Measurements from ENCODE around the gene WFIKKN1. TPM values are rescaled to one million over a fixed set of nuclear protein-coding genes. Genes with fewer than 3 reads are reported as not detected.

WFIKKN1 gene
- total RNA-seq, 2 donors from 2014 or later = 0.80 to 1.1 TPM

DNA sequence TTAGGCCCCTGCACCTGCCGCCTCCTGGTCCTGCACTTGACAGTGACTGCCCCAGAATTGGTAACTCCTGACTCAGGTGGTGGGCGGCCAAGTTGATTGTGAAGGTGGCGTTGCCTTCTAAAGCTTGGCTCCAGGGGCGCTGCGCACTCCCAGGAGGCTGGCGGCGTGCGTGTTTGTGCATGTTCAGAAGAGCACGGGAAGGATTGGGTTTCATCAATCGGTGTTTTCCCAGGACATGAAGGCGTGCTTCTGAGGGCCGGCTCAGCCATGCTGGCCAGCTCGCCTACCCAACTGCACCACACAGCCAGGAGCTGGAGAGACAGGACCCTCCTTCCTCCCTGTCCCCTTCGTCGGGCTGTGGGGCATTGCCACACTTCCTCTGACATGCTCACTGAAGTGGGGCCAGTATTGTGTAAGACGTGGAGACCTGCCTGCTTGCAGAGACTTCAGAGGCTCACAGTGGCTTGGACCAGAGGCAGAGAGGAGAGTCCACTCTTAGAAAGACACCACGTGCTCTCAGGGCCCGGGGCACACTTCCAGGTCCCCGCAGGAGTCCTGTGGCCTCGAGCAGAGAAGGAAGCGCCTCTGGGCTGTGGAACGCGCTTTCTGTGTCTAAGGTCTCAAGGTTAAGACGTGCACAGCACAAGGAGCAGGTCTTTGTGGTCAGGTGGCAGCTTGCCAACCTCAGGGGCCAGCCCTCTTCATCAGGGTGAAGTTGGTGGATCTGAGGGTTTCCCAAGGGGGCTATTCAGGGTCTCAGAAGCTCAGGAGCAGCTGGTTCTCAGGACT, 38.1 kb upstream of the WFIKKN1 start:
- Histone ChIP-seq H3K4me1 (peaks cover 25% of the 10 kb centered on the region), H3K36me3 (no peaks in the 10 kb centered on the region)

DNA sequence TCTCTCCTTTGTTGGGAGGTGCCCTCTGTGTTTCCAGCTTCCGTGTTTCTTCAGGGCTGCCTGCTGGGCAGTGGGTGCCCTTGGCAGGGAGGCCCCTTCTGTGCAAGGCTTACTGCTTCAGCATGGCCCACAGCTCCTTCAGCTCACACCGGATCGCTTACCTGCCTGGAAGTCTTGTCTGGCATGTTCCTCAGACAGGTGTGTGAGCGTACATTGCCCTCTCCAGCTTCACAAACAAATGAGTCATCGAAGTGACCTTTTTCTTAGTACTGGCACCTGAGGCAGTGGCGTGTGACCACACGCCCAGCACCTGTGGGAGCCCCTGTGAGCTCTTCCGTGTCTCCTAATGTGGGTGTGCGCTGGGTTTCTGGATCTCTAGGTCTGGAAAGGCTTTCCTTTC, 37.4 kb upstream of the WFIKKN1 start:
- TF ChIP-seq, protein P1, sequence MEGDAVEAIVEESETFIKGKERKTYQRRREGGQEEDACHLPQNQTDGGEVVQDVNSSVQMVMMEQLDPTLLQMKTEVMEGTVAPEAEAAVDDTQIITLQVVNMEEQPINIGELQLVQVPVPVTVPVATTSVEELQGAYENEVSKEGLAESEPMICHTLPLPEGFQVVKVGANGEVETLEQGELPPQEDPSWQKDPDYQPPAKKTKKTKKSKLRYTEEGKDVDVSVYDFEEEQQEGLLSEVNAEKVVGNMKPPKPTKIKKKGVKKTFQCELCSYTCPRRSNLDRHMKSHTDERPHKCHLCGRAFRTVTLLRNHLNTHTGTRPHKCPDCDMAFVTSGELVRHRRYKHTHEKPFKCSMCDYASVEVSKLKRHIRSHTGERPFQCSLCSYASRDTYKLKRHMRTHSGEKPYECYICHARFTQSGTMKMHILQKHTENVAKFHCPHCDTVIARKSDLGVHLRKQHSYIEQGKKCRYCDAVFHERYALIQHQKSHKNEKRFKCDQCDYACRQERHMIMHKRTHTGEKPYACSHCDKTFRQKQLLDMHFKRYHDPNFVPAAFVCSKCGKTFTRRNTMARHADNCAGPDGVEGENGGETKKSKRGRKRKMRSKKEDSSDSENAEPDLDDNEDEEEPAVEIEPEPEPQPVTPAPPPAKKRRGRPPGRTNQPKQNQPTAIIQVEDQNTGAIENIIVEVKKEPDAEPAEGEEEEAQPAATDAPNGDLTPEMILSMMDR (IDR thresholded peaks at IDR 0.05) = no peak
- H3K36me3 ChIP-seq = no peaks in the 10 kb centered on the region
- peak overlapping the region; percentile 51 to 69 for H3K9ac ChIP-seq (ENCODE audit: low read depth in 2 of 2, low read length in 2 of 2)
- no peaks in the 10 kb centered on the region for H3K9me3 ChIP-seq
- peak; percentile 80 for DNase-seq
- peaks cover 25% of the 10 kb centered on the region for H3K4me1 ChIP-seq
- H3K27ac ChIP-seq = peak overlapping the region; percentile 96
- H3K4me3 ChIP-seq = no peak overlapping the region
- intact Hi-C loops (cut with DNase I) = no loop called here
- H3K27me3 ChIP-seq = no peaks in the 10 kb centered on the region

More for the DNA sequence above, 38.1 kb upstream of the WFIKKN1 start:
- H3K27me3 ChIP-seq = no peaks in the 10 kb centered on the region
- H3K27ac ChIP-seq = peak overlapping the region; percentile 96
- intact Hi-C loops (cut with DNase I) = no loop called here
- H3K9me3 ChIP-seq = no peaks in the 10 kb centered on the region
- TF ChIP-seq, protein P1 (IDR thresholded peaks at IDR 0.05) = no peak
- peak; percentile 68 for DNase-seq
- H3K4me3 ChIP-seq = no peak overlapping the region
- H3K9ac ChIP-seq (ENCODE audit: low read depth in 2 of 2, low read length in 2 of 2) = peak overlapping the region; percentile 0 to 69

GRCh38 chr16:593807-594206, 37.0 kb upstream of the WFIKKN1 start:
- peak overlapping the region; percentile 9 for H3K4me3 ChIP-seq
- H3K9ac ChIP-seq (ENCODE audit: low read depth in 2 of 2, low read length in 2 of 2) = peak overlapping the region; percentile 44 to 69
- H3K36me3 ChIP-seq = no peaks in the 10 kb centered on the region
- no peaks in the 10 kb centered on the region for H3K9me3 ChIP-seq
- peak overlapping the region; percentile 96 for H3K27ac ChIP-seq
- peaks cover 25% of the 10 kb centered on the region for H3K4me1 ChIP-seq
- H3K27me3 ChIP-seq = no peaks in the 10 kb centered on the region
- no peak for DNase-seq
- intact Hi-C loops (cut with DNase I) = no loop called here
- TF ChIP-seq, protein P1 (IDR thresholded peaks at IDR 0.05) = no peak

- Histone ChIP-seq H3K9ac (ENCODE audit: low read depth in 2 of 2, low read length in 2 of 2) (no peak overlapping the region), H3K27ac (no peak overlapping the region), H3K9me3 (no peaks in the 10 kb centered on the region), H3K27me3 (no peaks in the 10 kb centered on the region), H3K4me3 (no peak overlapping the region), H3K4me1 (peaks cover 25% of the 10 kb centered on the region), H3K36me3 (no peaks in the 10 kb centered on the region)
- intact Hi-C loops (cut with DNase I) = no loop called here
- no peak for DNase-seq
- TF ChIP-seq, protein P1 (IDR thresholded peaks at IDR 0.05) = no peak
Observed at GRCh38 chr16:595094-595528, 35.7 kb upstream of the WFIKKN1 start.

GRCh38 chr16:595942-596735, 34.6 kb upstream of the WFIKKN1 start:
- no peak for DNase-seq
- peaks cover 25% of the 10 kb centered on the region for H3K4me1 ChIP-seq
- H3K9ac ChIP-seq (ENCODE audit: low read depth in 2 of 2, low read length in 2 of 2) = no peak overlapping the region
- TF ChIP-seq, protein P1 (IDR thresholded peaks at IDR 0.05) = no peak
- no peak overlapping the region for H3K27ac ChIP-seq
- H3K4me3 ChIP-seq = no peak overlapping the region
- intact Hi-C loops (cut with DNase I) = no loop called here
- H3K9me3 ChIP-seq = no peaks in the 10 kb centered on the region
- no peaks in the 10 kb centered on the region for H3K27me3 ChIP-seq
- H3K36me3 ChIP-seq = no peaks in the 10 kb centered on the region

Data from colonic mucosa (tissue), 4 donors.